Mucosa of descending colon (tissue), 3 donors: ENCODE results near the gene FAM163B. TPM values are rescaled to one million over a fixed set of nuclear protein-coding genes. Genes with fewer than 3 reads are reported as not detected.

Experiments used
- ATAC-seq: fragments of 200-7000 bp; cut with Tn5 transposase; one replicate; pipeline ENCODE4 v1.9.1; 2020; ENCODE audit warnings: mild to moderate bottlenecking, moderate library complexity
- DNase-seq, 3 donors: peaks; one replicate each; pipeline ENCODE4 v3.0.0-alpha.2; 2020
- H3K36me3 ChIP-seq: fragments of 200-600 bp; one replicate; pipeline ENCODE4 v1.8.0; 2021; ENCODE audit warnings: low read depth, mild to moderate bottlenecking
- H3K4me1 ChIP-seq: fragments of 200-600 bp; one replicate; pipeline ENCODE4 v1.8.0; 2021; ENCODE audit warnings: low read depth, mild to moderate bottlenecking
- H3K4me3 ChIP-seq: fragments of 200-600 bp; one replicate; pipeline ENCODE4 v1.8.0; 2021; ENCODE audit warnings: mild to moderate bottlenecking
- H3K9me3 ChIP-seq: fragments of 200-600 bp; one replicate; pipeline ENCODE4 v1.8.0; 2021; ENCODE audit warnings: mild to moderate bottlenecking
- intact Hi-C, 2 donors: fragments of 100-400 bp; cut with DNase I in 1 of 2; cut with micrococcal nuclease in 1 of 2; formaldehyde crosslinking; loops; one replicate each; pipeline versions ENCODE4 v1.11.0 to v1.11.1; 2022; cut with DNase I, micrococcal nuclease
- total RNA-seq, 3 donors: library from RNA; stranded (reverse); fragmentation: NEBNext Ultra II Directional in 2 of 3; extraction: Animal tissue kit (Norgen Biotek cat#: 25700) in 2 of 3; gene quantifications; one replicate each; pipeline versions ENCODE4 v1.2.1 to v1.2.4, GENCODE V29; 2021 to 2023
- TF ChIP-seq, protein P1 (sequence below): fragments of 200-600 bp; IDR thresholded peaks from one replicate; pipeline ENCODE4 v1.8.0; 2022; ENCODE audit warnings: antibody characterized with exemption, mild to moderate bottlenecking
- donor health status: DM: no; HTN: no; CAD: no; lungs with moderate emphysema.
- donor health status: DM: no; HTN: no; CAD: no.
- donor health status: DM: no; HTN: yes; CAD: no.

FAM163B gene
- total RNA-seq, 3 donors from 2014 or later, result 2.0 to 3.9 (median 3.8) TPM

DNA sequence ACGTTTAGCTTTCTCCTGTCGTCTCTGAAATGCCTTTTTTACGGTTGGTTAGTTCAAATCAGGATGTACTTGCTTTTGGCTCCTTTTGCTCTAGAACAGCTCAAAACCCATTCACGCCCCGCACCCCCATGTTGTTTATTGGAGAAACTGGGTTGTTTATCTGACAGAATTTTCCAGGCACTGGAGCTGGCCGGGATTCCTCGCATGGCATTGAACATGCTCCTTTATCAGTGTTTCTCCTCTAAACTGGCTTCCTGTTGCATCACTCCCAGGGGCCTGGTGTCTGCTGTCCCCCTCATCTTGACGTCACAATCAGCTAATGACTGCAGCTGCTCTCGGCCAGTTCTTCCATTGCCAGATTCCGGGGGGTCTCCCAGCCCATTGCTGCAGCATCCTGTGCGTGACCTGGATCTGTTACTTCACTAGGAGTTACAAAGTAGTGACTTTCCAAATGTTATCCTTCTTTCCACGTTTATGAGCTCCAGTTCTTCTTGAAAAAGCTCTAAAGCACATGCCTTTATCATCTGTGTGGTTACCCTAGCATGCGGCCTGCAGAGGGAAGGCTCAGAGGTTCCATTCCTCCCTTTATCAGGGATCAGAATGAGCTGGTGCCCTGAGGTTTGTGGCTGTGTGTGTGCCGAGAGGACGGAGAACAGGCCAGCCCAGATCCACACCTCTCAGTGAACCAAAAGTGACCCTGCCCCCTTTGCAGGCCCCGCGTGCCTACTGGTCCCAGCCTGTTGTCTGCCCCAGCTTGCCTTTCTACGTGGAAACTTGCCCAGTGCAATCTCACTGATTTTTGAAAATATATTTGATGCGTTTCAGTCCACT, 27.5 kb downstream of the FAM163B start:
- ATAC-seq (no peak), DNase-seq (no peak)
- peaks cover 27% of the 10 kb centered on the region for H3K4me1 ChIP-seq
- no peaks in the 10 kb centered on the region for H3K9me3 ChIP-seq
- H3K4me3 ChIP-seq, result no peak overlapping the region
- intact Hi-C loops, result no loop called here
- TF ChIP-seq, protein P1, sequence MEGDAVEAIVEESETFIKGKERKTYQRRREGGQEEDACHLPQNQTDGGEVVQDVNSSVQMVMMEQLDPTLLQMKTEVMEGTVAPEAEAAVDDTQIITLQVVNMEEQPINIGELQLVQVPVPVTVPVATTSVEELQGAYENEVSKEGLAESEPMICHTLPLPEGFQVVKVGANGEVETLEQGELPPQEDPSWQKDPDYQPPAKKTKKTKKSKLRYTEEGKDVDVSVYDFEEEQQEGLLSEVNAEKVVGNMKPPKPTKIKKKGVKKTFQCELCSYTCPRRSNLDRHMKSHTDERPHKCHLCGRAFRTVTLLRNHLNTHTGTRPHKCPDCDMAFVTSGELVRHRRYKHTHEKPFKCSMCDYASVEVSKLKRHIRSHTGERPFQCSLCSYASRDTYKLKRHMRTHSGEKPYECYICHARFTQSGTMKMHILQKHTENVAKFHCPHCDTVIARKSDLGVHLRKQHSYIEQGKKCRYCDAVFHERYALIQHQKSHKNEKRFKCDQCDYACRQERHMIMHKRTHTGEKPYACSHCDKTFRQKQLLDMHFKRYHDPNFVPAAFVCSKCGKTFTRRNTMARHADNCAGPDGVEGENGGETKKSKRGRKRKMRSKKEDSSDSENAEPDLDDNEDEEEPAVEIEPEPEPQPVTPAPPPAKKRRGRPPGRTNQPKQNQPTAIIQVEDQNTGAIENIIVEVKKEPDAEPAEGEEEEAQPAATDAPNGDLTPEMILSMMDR, result no peak
- no peaks in the 10 kb centered on the region for H3K36me3 ChIP-seq

DNA sequence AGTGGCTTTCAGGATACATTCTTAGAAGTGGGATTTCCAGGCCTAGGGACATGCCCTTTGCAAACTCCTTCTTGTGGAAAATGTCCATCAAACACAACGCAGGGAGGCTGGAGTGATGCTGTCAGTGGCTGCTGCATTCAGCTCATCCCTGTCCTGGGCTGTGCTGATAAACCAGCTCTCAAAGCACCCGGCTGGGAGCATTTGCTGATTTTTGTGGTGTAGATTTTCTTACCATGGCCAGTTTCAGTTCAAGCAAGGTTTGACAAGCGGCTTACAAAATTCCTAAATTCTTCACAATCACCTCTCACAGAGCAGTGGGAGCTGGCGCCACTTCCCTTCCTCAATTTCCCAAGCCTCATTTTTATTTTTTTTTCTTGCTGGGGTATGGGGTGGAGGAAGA, 28.2 kb downstream of the FAM163B start:
- H3K9me3 ChIP-seq, result no peaks in the 10 kb centered on the region
- intact Hi-C loops, result no loop called here
- no peaks in the 10 kb centered on the region for H3K36me3 ChIP-seq

DNA sequence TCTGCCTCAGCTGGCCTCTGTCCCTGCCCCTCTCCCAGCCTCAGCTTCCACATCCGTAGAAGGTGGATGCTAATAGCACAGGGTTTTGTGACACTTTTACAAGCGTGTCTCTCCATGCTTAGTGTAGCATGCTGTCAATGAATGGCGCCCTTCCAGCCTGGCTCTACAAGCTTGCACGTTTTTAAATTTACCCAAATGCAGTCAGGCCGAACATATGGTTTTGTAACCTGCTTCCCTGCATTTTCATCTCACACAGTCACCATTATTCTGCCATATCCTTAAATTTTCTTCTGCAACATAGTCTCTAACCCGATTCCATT, 28.8 kb downstream of the FAM163B start:
- no peak overlapping the region for H3K4me3 ChIP-seq
- intact Hi-C loops, result no loop called here
- no peaks in the 10 kb centered on the region for H3K36me3 ChIP-seq
- H3K9me3 ChIP-seq, result no peaks in the 10 kb centered on the region
- DNase-seq (no peak), ATAC-seq (no peak)
- peaks cover 20% of the 10 kb centered on the region for H3K4me1 ChIP-seq
- TF ChIP-seq, protein P1, result no peak

More for the DNA sequence above, 28.2 kb downstream of the FAM163B start:
- Histone ChIP-seq H3K4me3 (no peak overlapping the region), H3K4me1 (peaks cover 27% of the 10 kb centered on the region)
- DNase-seq (no peak), ATAC-seq (no peak)
- TF ChIP-seq, protein P1, result no peak

DNA sequence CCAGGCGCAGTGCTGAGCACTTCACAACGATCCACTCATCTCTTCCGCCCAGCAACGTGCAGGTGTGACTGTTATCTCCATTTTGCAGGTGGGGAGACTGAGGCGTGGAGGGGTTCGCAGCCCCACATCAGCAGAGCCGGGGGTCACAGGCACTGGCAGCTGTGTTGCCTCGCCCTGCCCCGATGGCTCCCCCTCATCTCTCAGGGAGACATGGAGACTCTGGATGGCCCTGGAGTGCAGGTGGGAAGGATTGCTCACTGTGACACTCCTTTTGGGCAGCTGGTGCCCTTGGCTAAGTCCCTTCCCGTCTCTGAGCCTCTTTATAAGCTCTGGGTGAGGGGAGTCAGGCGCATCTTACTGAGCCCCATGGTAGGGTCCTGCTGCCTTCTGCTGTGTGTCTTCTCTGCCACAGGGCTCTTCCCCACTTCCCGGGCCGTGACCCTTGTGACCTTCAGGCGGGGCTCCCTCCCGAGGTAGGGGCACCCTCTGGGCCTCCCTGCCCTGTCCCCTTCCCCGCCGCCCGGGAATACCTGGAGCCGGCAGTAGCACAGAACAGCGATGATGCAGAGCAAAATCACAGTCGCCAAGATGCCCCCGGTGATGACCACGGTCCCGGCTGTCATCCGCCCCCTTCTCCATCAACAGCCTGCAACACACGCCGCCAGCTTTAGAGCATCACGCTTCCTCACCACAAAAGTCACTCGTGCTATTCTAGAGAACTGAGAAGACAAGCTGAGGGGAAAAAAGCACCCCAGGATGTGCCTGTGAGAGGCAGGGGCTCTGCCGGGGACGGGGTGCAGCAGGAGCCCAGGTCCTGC, 29.4 kb downstream of the FAM163B start:
- ATAC-seq, result no peak
- H3K4me1 ChIP-seq, result peaks cover 15% of the 10 kb centered on the region

DNA sequence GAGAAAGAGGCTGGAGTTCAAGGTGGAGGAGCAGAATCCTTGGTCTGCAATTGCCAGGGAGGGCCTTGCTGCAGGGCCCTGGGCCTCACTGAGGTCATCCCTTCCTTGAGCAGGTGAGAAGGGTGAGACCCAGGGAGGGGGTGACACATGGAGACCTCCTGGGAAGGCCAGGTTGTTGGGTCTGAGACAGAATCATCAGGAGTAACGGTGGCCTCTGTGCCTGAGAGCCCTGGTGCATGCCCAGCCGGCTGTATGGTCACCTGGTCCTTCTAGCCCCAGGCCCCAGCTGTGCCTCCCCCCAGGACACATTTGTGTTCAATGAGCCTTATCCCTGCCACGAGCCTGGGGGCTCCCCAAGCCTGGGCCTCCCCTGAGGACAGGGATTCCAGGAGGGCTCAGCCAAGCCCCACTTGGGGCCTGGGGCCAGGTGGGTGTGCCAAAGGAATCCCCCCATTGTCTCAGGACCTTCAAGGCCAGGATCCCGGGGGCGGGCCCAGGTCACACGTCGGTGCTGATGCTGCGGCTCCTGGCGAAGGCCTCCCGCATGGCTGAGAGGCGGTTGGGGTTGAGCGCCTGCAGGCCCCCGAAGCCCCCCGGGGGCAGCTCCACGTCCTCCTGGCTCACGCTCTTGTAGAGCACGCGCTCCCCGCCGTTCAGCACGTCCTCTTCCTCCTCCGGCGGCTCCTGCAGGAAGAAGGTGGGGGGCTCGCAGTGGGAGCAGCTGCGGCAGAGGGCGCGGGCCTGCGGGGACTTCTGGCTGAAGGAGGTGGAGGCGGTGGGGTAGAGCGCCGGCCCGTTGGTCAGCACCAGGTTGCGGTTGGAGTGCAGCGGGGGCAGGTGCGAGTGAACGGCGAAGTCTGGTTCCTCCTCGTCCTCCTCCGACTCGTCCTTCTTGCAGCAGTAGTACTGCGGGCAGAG, 30.4 kb downstream of the FAM163B start:
- intact Hi-C loops, result no loop called here
- Histone ChIP-seq H3K9me3 (no peaks in the 10 kb centered on the region), H3K4me1 (peaks cover 4% of the 10 kb centered on the region), H3K36me3 (no peaks in the 10 kb centered on the region), H3K4me3 (no peak overlapping the region)
- ATAC-seq (no peak), DNase-seq (no peak)
- TF ChIP-seq, protein P1, result no peak

More for the DNA sequence above, 29.4 kb downstream of the FAM163B start:
- DNase-seq, result no peak
- intact Hi-C loops, result no loop called here
- no peaks in the 10 kb centered on the region for H3K9me3 ChIP-seq
- no peak overlapping the region for H3K4me3 ChIP-seq
- no peaks in the 10 kb centered on the region for H3K36me3 ChIP-seq
- TF ChIP-seq, protein P1, result no peak
